ENCODE measurements around the gene L3HYPDH. TPM values are rescaled to one million over a fixed set of nuclear protein-coding genes. Genes with fewer than 3 reads are reported as not detected.

L3HYPDH gene
- total and polyA plus RNA-seq, 2 of the 13 experiments (the other 11 are each of a cell fraction or from before 2014, with no cell fraction given): 30.5 to 36.6 TPM

GRCh38 chr14:59464486-59465315 is 19.5 kb downstream of the L3HYPDH start (continued):
- TF ChIP-seq ADNP (CRISPR knock-in tag; IDR thresholded peaks at IDR 0.05) (no peak), ZNF563 (CRISPR knock-in tag; IDR thresholded peaks at IDR 0.05) (peak; percentile 77; the same call in 1 of the 2 replicates), SMAD3 (CRISPR knock-in tag; IDR thresholded peaks at IDR 0.05) (0 out of 2 replicates have a peak, but pooled peaks have one; percentile 4), MED1 (CRISPR knock-in tag; IDR thresholded peaks at IDR 0.05) (no peak), U2AF1 (optimal IDR thresholded peaks at IDR 0.05; ENCODE audit: low read depth, low read length) (no peak), ZNF24 (IDR thresholded peaks at IDR 0.05) (no peak), SOX13 (IDR thresholded peaks at IDR 0.05) (no peak), SOX13 (CRISPR knock-in tag; conservative IDR thresholded peaks at IDR 0.05 in 1 of 2, IDR thresholded peaks at IDR 0.05 in 1 of 2) (no peak), ZBTB7A (CRISPR knock-in tag; IDR thresholded peaks at IDR 0.05) (no peak), PPARG (CRISPR knock-in tag; conservative IDR thresholded peaks at IDR 0.05) (no peak), SNRNP70 (IDR thresholded peaks at IDR 0.05; ENCODE audit: low read depth, low read length) (no peak), RFXAP (CRISPR knock-in tag; IDR thresholded peaks at IDR 0.05; ENCODE audit: borderline replicate concordance) (no peak), PRPF4 (IDR thresholded peaks at IDR 0.05; ENCODE audit: low read depth, low read length, poor library complexity, severe bottlenecking) (no peak), KDM5A (IDR thresholded peaks at IDR 0.05; ENCODE audit: borderline replicate concordance, low read length) (no peak), BORCS8-MEF2B (CRISPR knock-in tag; IDR thresholded peaks at IDR 0.05) (no peak), ZNF382 (CRISPR knock-in tag; IDR thresholded peaks at IDR 0.05; ENCODE audit: borderline replicate concordance) (no peak), GLMP (CRISPR knock-in tag; IDR thresholded peaks at IDR 0.05; ENCODE audit: borderline replicate concordance) (no peak), NFKB2 (CRISPR knock-in tag; IDR thresholded peaks at IDR 0.05; ENCODE audit: borderline replicate concordance) (no peak), ZSCAN25 (CRISPR knock-in tag; IDR thresholded peaks at IDR 0.05) (no peak), SKIL (CRISPR knock-in tag; IDR thresholded peaks at IDR 0.05; ENCODE audit: borderline replicate concordance) (no peak; the same call in 1 of the 2 replicates), ELF3 (CRISPR knock-in tag; IDR thresholded peaks at IDR 0.05) (no peak), DNMT3B (CRISPR knock-in tag; conservative IDR thresholded peaks at IDR 0.05) (no peak), HHEX (CRISPR knock-in tag; IDR thresholded peaks at IDR 0.05) (no peak), HDAC2 (CRISPR knock-in tag; IDR thresholded peaks at IDR 0.05) (no peak), FOSL1 (CRISPR knock-in tag; IDR thresholded peaks at IDR 0.05; ENCODE audit: borderline replicate concordance) (no peak)
- TF ChIP-seq, protein P1, sequence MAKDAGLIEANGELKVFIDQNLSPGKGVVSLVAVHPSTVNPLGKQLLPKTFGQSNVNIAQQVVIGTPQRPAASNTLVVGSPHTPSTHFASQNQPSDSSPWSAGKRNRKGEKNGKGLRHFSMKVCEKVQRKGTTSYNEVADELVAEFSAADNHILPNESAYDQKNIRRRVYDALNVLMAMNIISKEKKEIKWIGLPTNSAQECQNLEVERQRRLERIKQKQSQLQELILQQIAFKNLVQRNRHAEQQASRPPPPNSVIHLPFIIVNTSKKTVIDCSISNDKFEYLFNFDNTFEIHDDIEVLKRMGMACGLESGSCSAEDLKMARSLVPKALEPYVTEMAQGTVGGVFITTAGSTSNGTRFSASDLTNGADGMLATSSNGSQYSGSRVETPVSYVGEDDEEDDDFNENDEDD (CRISPR knock-in tag; IDR thresholded peaks at IDR 0.05; ENCODE audit: borderline replicate concordance): peak; percentile 48; the same call in 1 of the 2 replicates
